ENCODE results near the gene ZNF385C.
A peak's percentile ranks its signal among the peaks of the same experiment; 100 is the strongest.

ZNF385C gene

GRCh38 chr17:42125565-42125964 is 27.3 kb upstream of the ZNF385C start:
- no peak for DNase-seq (ENCODE audit: low read depth, low spot score)

- DNase-seq (ENCODE audit: low read depth, low spot score): no peak
Measured at GRCh38 chr17:42124256-42124655, 26.0 kb upstream of the ZNF385C start.

GRCh38 chr17:42122371-42123303 is 24.4 kb upstream of the ZNF385C start, which contains the start of gene HSPB9:
Gene HSPB9 (plus strand): TSS chr17:42122804. CDS start chr17:42122851, 47 bp downstream.
- no peak for DNase-seq (ENCODE audit: low read depth, low spot score)

- DNase-seq (ENCODE audit: low read depth, low spot score): no peak
Measured at GRCh38 chr17:42120770-42121769, 22.8 kb upstream of the ZNF385C start, which contains the start of gene KAT2A. Gene KAT2A (minus strand): TSS chr17:42121367. CDS start chr17:42121304, 63 bp downstream.

GRCh38 chr17:42120161-42120769 is 22.0 kb upstream of the ZNF385C start:
- DNase-seq (ENCODE audit: low read depth, low spot score): no peak

- DNase-seq (ENCODE audit: low read depth, low spot score): no peak
Measured at GRCh38 chr17:42119301-42119700, 21.0 kb upstream of the ZNF385C start.

GRCh38 chr17:42118545-42118944 is 20.3 kb upstream of the ZNF385C start:
- no peak for DNase-seq (ENCODE audit: low read depth, low spot score)

- DNase-seq (ENCODE audit: low read depth, low spot score): no peak
Measured at GRCh38 chr17:42118126-42118510, 19.8 kb upstream of the ZNF385C start.

- DNase-seq (ENCODE audit: low read depth, low spot score): no peak
Measured at GRCh38 chr17:42117397-42118125, 19.3 kb upstream of the ZNF385C start.

GRCh38 chr17:42116705-42117396 is 18.6 kb upstream of the ZNF385C start:
- DNase-seq (ENCODE audit: low read depth, low spot score): peak; percentile 27

- DNase-seq (ENCODE audit: low read depth, low spot score): no peak
Measured at GRCh38 chr17:42114118-42114517, 15.8 kb upstream of the ZNF385C start.

GRCh38 chr17:42113293-42114069 is 15.2 kb upstream of the ZNF385C start:
- no peak for DNase-seq (ENCODE audit: low read depth, low spot score)

- DNase-seq (ENCODE audit: low read depth, low spot score): peak; percentile 65
Measured at GRCh38 chr17:42112552-42113176, 14.4 kb upstream of the ZNF385C start, which contains the start of gene DHX58. Gene DHX58 (minus strand): TSS chr17:42112714. CDS start chr17:42111892, 822 bp downstream.

- DNase-seq (ENCODE audit: low read depth, low spot score): no peak
Measured at GRCh38 chr17:42111871-42112551, 13.7 kb upstream of the ZNF385C start.

- DNase-seq (ENCODE audit: low read depth, low spot score): no peak
Measured at GRCh38 chr17:42111265-42111636, 13.0 kb upstream of the ZNF385C start.

- no peak for DNase-seq (ENCODE audit: low read depth, low spot score)
Measured at GRCh38 chr17:42110301-42111264, 12.3 kb upstream of the ZNF385C start.

GRCh38 chr17:42109086-42109485 is 10.8 kb upstream of the ZNF385C start:
- DNase-seq (ENCODE audit: low read depth, low spot score): no peak

Measured in brain pericyte (primary cell).